K562 (cell line): ENCODE results near the gene SLTM. TPM values are rescaled to one million over a fixed set of nuclear protein-coding genes. Genes with fewer than 3 reads are reported as not detected.
"Not testable (repeated sequence)": the region's sequence is repeated elsewhere in the genome, so short reads cannot be mapped to it uniquely, and the experiment has no call there.

ENCODE experiments used
- ATAC-seq: fragments of 200-7000 bp; cut with Tn5 transposase; 3 replicates; pipeline ENCODE4 v1.9.1; 2020; ENCODE audit warnings: moderate library complexity
- BruUV-seq: library from RNA; stranded (reverse); fragments of 400-500 nt; replicated peaks from 2 replicates; lab custom pipeline; 2021; lab: Mats Ljungman, UMichigan
- CTCF ChIA-PET: fragments of 300-600 bp; formaldehyde crosslinking; extraction: SDS; loops from one replicate; lab custom pipeline; 2021; ENCODE audit warnings: low intra/inter-chr PET ratio; lab: Yijun Ruan, JAX
- POLR2A ChIA-PET: fragments of 300-600, 350-650 bp; sonication (Branson Sonifier 250); formaldehyde crosslinking; extraction: SDS; loops from one replicate; lab custom pipeline; 2021; ENCODE audit warnings: antibody characterized with exemption, inconsistent platforms; lab: Yijun Ruan, JAX
- DNase-seq, 4 experiments: peaks; one replicate each; pipeline versions ENCODE4 v3.0.0 to v3.0.0-alpha.2; 2011 to 2018; ENCODE audit warnings: low spot score in 3 of 4, mixed read lengths in 3 of 4; ENCODE audit errors: extremely low read depth in 1 of 4
- FAIRE-seq: peaks from 2 replicates; lab custom pipeline; 2011; peaks lifted over from hg19 to GRCh38; lab: Jason Lieb, UNC
- H2AFZ ChIP-seq: 2 replicates; pipeline ENCODE4 v1.6.0; 2011; ENCODE audit warnings: low read depth, low read length, control low read depth, inconsistent platforms
- H3K27ac ChIP-seq: fragments of 200-600 bp; 3 replicates; pipeline ENCODE4 v1.8.0; 2011; ENCODE audit warnings: low read depth, mild to moderate bottlenecking, control low read depth, inconsistent platforms, low read length, moderate library complexity, mixed read lengths; ENCODE audit errors: extremely low read depth
- H3K27me3 ChIP-seq, 2 experiments: fragments of 300-600 bp in 1 of 2; 2 replicates in 1 of 2; 3 replicates in 1 of 2; pipeline versions ENCODE4 v1.6.0 to v1.8.0; 2011; ENCODE audit warnings: inconsistent platforms in 2 of 2, low read length in 2 of 2, mild to moderate bottlenecking in 1 of 2, mixed read lengths in 1 of 2, moderate library complexity in 1 of 2; ENCODE audit not compliant: control insufficient read depth in 2 of 2, insufficient read depth in 2 of 2
- H3K36me3 ChIP-seq: fragments of 300-600 bp; 3 replicates; pipeline ENCODE4 v1.8.0; 2011; ENCODE audit warnings: mild to moderate bottlenecking, low read length, inconsistent platforms; ENCODE audit not compliant: control insufficient read depth, insufficient read depth
- H3K4me1 ChIP-seq, 2 experiments: fragments of 200-600 bp in 1 of 2; replicated peaks in 1 of 2; 2 replicates in 1 of 2; 3 replicates in 1 of 2; pipeline versions ENCODE4 v1.5.1 to v1.8.0; 2011; ENCODE audit warnings: inconsistent platforms in 2 of 2, low read length in 2 of 2, mild to moderate bottlenecking in 1 of 2, mixed read lengths in 1 of 2, moderate library complexity in 1 of 2; ENCODE audit not compliant: control insufficient read depth in 2 of 2, insufficient read depth in 2 of 2
- H3K4me2 ChIP-seq: 2 replicates; pipeline ENCODE4 v1.6.1; 2011; ENCODE audit warnings: low read length, control low read depth, inconsistent platforms, mixed read lengths; ENCODE audit not compliant: insufficient read depth
- H3K4me3 ChIP-seq: fragments of 200-600 bp; sonication (generic), shearing (Covaris generic); 2 replicates; pipeline ENCODE4 v1.5.1; 2016; ENCODE audit warnings: control low read depth, inconsistent platforms
- H3K79me2 ChIP-seq: fragments of 200-600 bp; 3 replicates; pipeline ENCODE4 v1.8.0; 2011; ENCODE audit warnings: low read length, inconsistent platforms; ENCODE audit not compliant: control insufficient read depth, insufficient read depth
- H3K9ac ChIP-seq, 2 experiments: 2 replicates each; pipeline versions ENCODE4 v1.6.0 to v1.6.1; 2011; ENCODE audit warnings: low read depth in 2 of 2, low read length in 2 of 2, control low read depth in 1 of 2, inconsistent platforms in 1 of 2, mild to moderate bottlenecking in 1 of 2, mixed read lengths in 1 of 2; ENCODE audit not compliant: insufficient read depth in 1 of 2
- H3K9me1 ChIP-seq: one replicate; pipeline ENCODE4 v1.6.0; 2011; ENCODE audit warnings: inconsistent platforms, mild to moderate bottlenecking, low read length, moderate library complexity; ENCODE audit not compliant: control insufficient read depth, insufficient read depth
- H3K9me3 ChIP-seq: replicated peaks from 2 replicates; pipeline ENCODE4 v1.5.1; 2011; ENCODE audit warnings: low read depth, low read length, inconsistent platforms; ENCODE audit not compliant: control insufficient read depth, insufficient read depth
- H4K20me1 ChIP-seq: replicated peaks from 2 replicates; pipeline ENCODE4 v1.6.1; 2011; ENCODE audit warnings: low read length, inconsistent platforms, mixed read lengths; ENCODE audit not compliant: control insufficient read depth, insufficient read depth
- ETS1 ChIP-seq: conservative IDR thresholded peaks from 2 replicates; pipeline ENCODE4 v1.6.1; 2011; ENCODE audit warnings: low read depth, mild to moderate bottlenecking, low read length; ENCODE audit not compliant: control insufficient read depth
- WGBS: fragments of 100-300 bp; shearing (Covaris generic); methylation state at CpG from one replicate; pipeline ENCODE4 v1.1.6; 2016; ENCODE audit warnings: low coverage, mixed read lengths; ENCODE audit not compliant: insufficient coverage; ENCODE audit errors: missing lambda C conversion rate; 5-methylcytosine and 5-hydroxymethylcytosine counted together
- in situ Hi-C: fragments of 300-500 bp; cut with MboI; formaldehyde crosslinking; loops from 4 replicates; pipeline ENCODE4 v1.15.0; 2018; ENCODE audit warnings: inconsistent platforms, mixed read lengths
- intact Hi-C: fragments of 100-400 bp; cut with micrococcal nuclease; formaldehyde crosslinking; loops from 2 replicates; pipeline ENCODE4 v1.14.2; 2022
- polyA plus RNA-seq, 8 experiments: library from polyadenylated mRNA; depleted of rRNA in 4 of 8; stranded (reverse) in 5 of 8; unstranded in 3 of 8; fragments of >200 nt; fragmentation: Nextera tagmentation in 2 of 8; fragmentation: Illumina TruSeq in 1 of 8; extraction: Ambion mirVana in 2 of 8; extraction: Trizol in 1 of 8; gene quantifications; 2 replicates each; pipeline versions ENCODE4 v1.2.1 to v1.2.3, GENCODE V29; 2011 to 2014; ENCODE audit warnings: inconsistent platforms in 1 of 8, missing spikeins in 1 of 8
- total RNA-seq, 7 experiments: library from RNA; depleted of rRNA in 6 of 7; stranded (reverse); fragments of >200 nt in 6 of 7; fragmentation: Illumina TruSeq in 2 of 7; extraction: Trizol in 2 of 7; gene quantifications; 2 replicates each; pipeline versions ENCODE4 v1.2.1 to v1.2.3, GENCODE V29; 2011 to 2021; ENCODE audit warnings: low replicate concordance in 1 of 7
- TF ChIP-seq, protein P1 (sequence below), 3 experiments: IDR thresholded peaks in 2 of 3; conservative IDR thresholded peaks in 1 of 3; 2 replicates each; pipeline ENCODE4 v1.5.1; 2011 to 2012; ENCODE audit warnings: low read length in 3 of 3, mild to moderate bottlenecking in 3 of 3, control low read depth in 2 of 3, improper control_type of control experiment in 1 of 3, inconsistent platforms in 1 of 3, low read depth in 1 of 3, mixed read lengths in 1 of 3, moderate library complexity in 1 of 3; ENCODE audit not compliant: insufficient read depth in 2 of 3

The SLTM gene
- total and polyA plus RNA-seq, 9 of the 15 experiments (the other 6 are each of a cell fraction or from before 2014, with no cell fraction given): 39.5 to 163 (median 102) TPM

- peak; percentile 67 for ATAC-seq
- no peaks in the 10 kb centered on the region for H3K9me1 ChIP-seq
- H3K27me3 ChIP-seq: no peaks in the 10 kb centered on the region
- no peak overlapping the region for H3K4me3 ChIP-seq
- H3K36me3 ChIP-seq: peaks cover 29% of the 10 kb centered on the region; the same call in 2 of the 3 replicates
- no peaks in the 10 kb centered on the region for H3K4me1 ChIP-seq
- peak in 1 of 4 experiments; percentile 18 for DNase-seq
- FAIRE-seq: no peak
- H3K9ac ChIP-seq: no peak overlapping the region
- no peak overlapping the region for H2AFZ ChIP-seq
- ChIA-PET CTCF (no interaction called here), POLR2A (interaction anchor here (0.5 to 1.7 kb wide), 4 partner anchors 11 to 422 kb away, joined by 3 to 6 read pairs (median 4); no protein-coding TSS in a partner anchor)
- H3K27ac ChIP-seq: no peak overlapping the region
- no peaks in the 10 kb centered on the region for H3K79me2 ChIP-seq
- in situ Hi-C loops: no loop called here
- TF ChIP-seq, protein P1, sequence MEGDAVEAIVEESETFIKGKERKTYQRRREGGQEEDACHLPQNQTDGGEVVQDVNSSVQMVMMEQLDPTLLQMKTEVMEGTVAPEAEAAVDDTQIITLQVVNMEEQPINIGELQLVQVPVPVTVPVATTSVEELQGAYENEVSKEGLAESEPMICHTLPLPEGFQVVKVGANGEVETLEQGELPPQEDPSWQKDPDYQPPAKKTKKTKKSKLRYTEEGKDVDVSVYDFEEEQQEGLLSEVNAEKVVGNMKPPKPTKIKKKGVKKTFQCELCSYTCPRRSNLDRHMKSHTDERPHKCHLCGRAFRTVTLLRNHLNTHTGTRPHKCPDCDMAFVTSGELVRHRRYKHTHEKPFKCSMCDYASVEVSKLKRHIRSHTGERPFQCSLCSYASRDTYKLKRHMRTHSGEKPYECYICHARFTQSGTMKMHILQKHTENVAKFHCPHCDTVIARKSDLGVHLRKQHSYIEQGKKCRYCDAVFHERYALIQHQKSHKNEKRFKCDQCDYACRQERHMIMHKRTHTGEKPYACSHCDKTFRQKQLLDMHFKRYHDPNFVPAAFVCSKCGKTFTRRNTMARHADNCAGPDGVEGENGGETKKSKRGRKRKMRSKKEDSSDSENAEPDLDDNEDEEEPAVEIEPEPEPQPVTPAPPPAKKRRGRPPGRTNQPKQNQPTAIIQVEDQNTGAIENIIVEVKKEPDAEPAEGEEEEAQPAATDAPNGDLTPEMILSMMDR (IDR thresholded peaks at IDR 0.05 in 2 of 3, conservative IDR thresholded peaks at IDR 0.05 in 1 of 3; ENCODE audit: insufficient read depth in 2 of 3, low read depth in 1 of 3, low read length in 3 of 3): peak in 1 of 3 experiments; percentile 30; a peak in 1 of 6 replicates
- TF ChIP-seq ETS1: no peak
- no peaks in the 10 kb centered on the region for H4K20me1 ChIP-seq
- H3K4me2 ChIP-seq: no peak overlapping the region
- intact Hi-C loops: no loop called here
- 45% methylated on average over 5 of the region's 5 CpGs for WGBS
- no TSS peak for BruUV-seq
- no peaks in the 10 kb centered on the region for H3K9me3 ChIP-seq
These were observed 81.1 kb downstream of the SLTM start for GRCh38 chr15:58852347-58852746.

DNA sequence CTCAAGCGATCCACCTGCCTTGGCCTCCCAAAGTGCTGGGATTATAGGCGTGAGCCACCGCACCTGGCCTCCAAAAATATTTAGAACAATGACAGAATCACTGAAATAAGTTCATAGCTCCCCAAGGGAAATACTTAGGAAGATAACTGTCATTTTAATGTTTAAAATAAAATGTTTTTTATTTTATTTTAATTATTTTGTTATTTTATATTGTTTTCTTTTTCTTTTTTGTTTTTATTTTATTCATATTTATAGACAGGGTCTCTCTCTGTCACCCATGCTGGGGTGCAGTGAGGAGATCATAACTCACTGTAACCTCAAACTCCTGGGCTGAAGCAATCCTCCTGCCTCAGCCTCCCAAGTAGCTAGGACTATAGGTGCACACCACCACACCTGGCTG is 82.3 kb downstream of the SLTM start:
- H3K4me3 ChIP-seq, H3K79me2 ChIP-seq, BruUV-seq, H3K27ac ChIP-seq, H4K20me1 ChIP-seq, ATAC-seq, DNase-seq, H3K9me3 ChIP-seq, intact Hi-C loops, H3K9me1 ChIP-seq, H3K4me2 ChIP-seq, FAIRE-seq, in situ Hi-C loops, H3K9ac ChIP-seq, H2AFZ ChIP-seq, H3K4me1 ChIP-seq, H3K27me3 ChIP-seq, CTCF ChIA-PET: not testable (repeated sequence)
- WGBS: 94% methylated on average over 3 of the region's 3 CpGs
- H3K36me3 ChIP-seq: peaks cover 31% of the 10 kb centered on the region; the same call in 2 of the 3 replicates
- POLR2A ChIA-PET: interaction anchor here (1.0 to 1.7 kb wide), 2 partner anchors 10 to 14 kb away, joined by 4 to 6 read pairs; no protein-coding TSS in a partner anchor
